MV-4-11 (cell line): ENCODE measurements around the gene STK32A.

Experiments used
- DNase-seq: peaks from one replicate; lab custom pipeline; 2025; lab: John Stamatoyannopoulos, UW

STK32A gene

DNA sequence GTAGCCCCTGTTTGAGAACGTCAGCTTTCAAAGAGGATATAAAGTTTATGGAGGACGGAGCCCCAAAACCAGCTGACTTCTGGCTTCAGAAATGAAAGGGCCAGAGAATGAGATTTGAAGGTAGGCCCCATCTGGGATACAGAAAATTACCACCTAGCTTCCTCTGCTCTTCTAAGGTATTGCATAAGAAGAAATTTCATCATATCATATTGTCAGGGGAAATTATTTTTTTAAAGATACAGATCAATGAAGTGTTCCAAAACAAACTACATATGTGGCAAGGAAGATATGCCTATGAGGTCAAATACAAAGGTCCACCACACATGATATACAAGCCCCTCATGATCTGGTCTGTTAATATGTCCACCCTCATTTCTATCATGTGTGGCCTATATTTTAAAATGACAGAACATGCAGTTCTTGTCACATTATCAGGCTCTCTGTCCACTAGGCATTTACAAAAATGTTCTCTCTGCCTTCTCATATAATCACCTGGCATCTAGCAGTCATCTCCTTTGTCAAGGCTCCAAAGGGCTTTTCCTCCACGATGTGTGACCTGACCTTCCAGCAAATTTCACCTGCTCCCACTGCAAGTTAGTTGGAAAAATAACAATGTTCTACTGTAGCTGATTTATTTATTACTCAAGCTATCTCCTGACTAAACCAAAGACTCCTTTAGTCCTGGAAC, 192.0 kb downstream of the STK32A start:
- no peak for DNase-seq

DNA sequence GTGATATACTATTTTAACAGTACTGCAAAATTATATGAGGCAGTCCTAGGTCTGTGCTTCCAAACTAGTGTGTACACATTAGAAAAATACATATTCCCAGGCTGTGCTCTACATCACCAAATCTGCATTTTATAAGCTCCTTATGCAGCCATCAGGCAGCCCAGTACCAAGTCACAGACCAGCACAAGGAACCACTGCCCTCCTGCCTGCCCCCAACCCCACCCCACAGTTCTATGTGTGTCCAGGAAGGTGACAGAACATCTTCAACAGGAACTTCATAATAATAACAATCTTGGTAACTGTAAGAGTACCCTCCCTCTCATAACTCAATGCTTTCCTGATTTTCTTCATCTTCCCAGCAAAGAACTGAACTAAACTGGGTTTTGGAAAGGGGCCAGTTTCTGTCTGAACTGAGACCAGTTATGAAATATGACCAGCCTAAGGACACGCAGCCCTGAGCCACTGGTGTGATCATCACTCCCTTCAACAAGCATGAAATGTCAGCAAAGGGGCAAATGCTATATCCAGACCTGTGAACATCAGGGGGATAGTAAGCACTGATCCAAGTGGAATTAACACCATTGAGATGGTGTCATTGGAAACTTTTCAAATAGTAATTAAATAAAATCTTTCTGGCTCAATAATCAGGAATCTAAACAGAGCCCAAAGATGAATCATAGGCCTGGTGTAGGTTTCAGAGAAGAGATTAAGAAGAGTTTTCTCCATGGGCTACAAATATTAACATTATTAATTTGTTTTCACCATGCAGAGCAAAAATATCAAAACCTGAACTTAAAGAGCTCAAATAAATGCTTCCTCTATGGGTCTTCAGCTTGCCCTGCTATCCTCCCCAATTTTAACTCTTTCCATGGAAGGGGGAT, 192.9 kb downstream of the STK32A start:
- peak; percentile 17 for DNase-seq

DNA sequence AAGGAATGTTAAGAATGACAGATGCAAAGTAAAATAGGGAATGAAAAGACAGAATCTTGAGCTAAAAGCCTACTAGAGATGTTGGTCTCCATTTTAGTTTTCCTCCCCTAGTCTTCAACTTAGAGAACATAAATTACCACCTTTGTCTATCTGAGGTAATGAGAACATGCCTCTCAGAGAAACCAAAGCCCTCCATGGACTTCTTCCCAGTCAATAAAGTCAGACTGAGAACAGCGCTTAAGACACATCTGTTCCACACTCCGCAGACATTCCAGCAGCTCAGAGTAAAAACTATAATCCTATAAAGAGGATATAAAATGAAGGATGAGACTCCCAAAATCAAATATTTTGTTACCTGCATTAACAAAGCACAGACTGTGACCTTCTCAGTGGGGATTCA, 195.8 kb downstream of the STK32A start:
- DNase-seq: no peak

- peak; percentile 50 for DNase-seq
Measured at GRCh38 chr5:147431586-147431985, 196.8 kb downstream of the STK32A start.

DNA sequence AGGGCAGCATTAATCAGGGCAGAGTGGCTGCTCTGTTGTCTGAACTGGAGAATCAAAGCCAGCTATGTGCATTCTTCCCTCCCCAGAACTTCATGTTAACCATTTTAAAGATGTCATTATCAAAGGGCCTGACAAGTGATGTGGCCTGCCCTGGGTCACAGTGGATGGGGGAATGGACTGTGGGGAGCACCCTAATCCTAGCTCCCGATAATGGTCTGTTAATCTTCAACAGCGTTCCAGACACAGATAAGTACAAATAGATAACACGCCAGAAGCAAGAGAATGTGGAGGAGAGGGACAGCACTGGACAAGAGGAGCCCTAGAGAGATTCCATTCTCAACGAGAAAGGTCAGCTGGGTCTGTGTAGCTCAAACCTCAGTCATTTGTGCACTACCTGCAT, 197.5 kb downstream of the STK32A start:
- DNase-seq: no peak

DNA sequence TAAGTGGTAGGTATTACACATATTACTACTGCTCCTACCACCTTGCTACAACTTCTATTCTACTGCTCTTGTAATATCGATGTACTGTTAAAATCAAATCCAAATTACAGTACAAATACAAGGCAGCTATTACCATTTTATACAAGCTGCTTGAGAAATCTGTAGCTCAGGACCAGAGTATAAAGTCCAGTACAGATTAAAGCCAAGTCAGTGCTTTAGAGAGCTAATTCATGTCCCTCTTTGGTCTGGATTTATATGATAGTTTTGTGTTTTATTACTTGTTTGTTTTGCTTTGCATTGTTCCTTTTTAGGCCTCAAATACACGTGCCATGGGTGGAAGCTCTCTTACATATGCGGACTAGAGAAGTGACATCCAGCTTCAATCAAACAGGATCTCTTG, 199.2 kb downstream of the STK32A start:
- no peak for DNase-seq

DNA sequence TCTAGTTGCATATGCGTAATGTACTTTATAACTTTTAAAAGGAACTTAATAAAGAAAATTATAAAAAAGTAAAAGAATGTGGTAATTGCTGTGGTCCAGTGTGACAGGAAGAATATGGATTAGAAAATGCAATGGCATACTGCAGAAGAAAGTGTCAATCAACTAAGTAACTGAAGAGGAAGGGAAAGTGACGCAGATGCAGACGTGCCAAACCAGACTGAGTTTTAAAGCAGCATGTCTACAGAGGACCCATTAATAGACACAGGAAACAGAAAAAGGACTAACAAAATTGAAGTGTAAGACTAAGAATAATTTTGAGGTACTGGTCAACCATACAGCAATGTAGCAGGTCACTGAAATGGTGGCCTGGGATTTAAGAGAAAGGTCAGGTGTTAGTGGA, 201.8 kb downstream of the STK32A start:
- DNase-seq: peak; percentile 91

- peak; percentile 98 for DNase-seq
Measured at GRCh38 chr5:147437161-147437596, 202.4 kb downstream of the STK32A start.
